Dendritic cell treated with granulocyte-macrophage colony-stimulating factor and Interleukin-4, amounts not matched to agents 40 ng/mL and 50 ng/mL, for 4 days (primary cell): Measurements from ENCODE around the gene CDRT4.
"Not testable (repeated sequence)": the region's sequence is repeated elsewhere in the genome, so short reads cannot be mapped to it uniquely, and the experiment has no call there.

ENCODE experiments used
- H3K27ac Mint-ChIP-seq: one replicate; pipeline ENCODE4 v1.8.0; 2022; ENCODE audit warnings: mild to moderate bottlenecking, mixed read lengths
- H3K27me3 Mint-ChIP-seq: one replicate; pipeline ENCODE4 v1.8.0; 2022; ENCODE audit warnings: mild to moderate bottlenecking, mixed read lengths
- H3K36me3 Mint-ChIP-seq: one replicate; pipeline ENCODE4 v1.8.0; 2022; ENCODE audit warnings: low read depth, mixed read lengths
- H3K4me1 Mint-ChIP-seq: one replicate; pipeline ENCODE4 v1.8.0; 2022; ENCODE audit warnings: low read depth, mixed read lengths
- H3K4me3 Mint-ChIP-seq: one replicate; pipeline ENCODE4 v1.8.0; 2022; ENCODE audit warnings: mild to moderate bottlenecking, moderate library complexity, mixed read lengths
- H3K9me3 Mint-ChIP-seq: one replicate; pipeline ENCODE4 v1.8.0; 2022; ENCODE audit warnings: mixed read lengths
- intact Hi-C: fragments of 100-400 bp; cut with micrococcal nuclease; formaldehyde crosslinking; loops from one replicate; pipeline ENCODE4 v1.15.0; 2022

The CDRT4 gene

DNA sequence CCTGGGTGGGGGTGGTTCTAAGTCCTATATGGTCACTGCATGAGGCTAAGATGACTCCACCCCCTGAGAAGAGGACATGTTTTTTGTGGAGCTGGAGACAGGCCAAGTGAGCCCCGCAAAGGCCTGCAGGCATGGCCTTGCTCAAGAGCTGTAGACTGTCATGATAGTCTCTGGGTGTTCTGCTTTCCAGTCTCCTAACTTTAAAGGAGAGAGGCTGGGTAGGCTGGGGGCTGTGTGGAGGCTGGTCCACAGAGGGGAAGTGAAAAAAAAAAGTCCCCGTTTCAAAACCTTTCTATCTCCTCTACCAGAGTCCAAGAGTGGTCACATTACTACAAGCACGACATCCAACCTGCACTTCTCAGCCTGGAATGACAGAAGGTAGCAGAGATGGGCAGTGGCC is 27.1 kb downstream of the CDRT4 start:
- peaks cover 8% of the 10 kb centered on the region for H3K9me3 Mint-ChIP-seq
- no peaks in the 10 kb centered on the region for H3K27me3 Mint-ChIP-seq
- no peak overlapping the region for H3K4me3 Mint-ChIP-seq
- H3K27ac Mint-ChIP-seq: no peak overlapping the region
- H3K36me3 Mint-ChIP-seq: peaks cover 4% of the 10 kb centered on the region
- intact Hi-C loops: no loop called here
- H3K4me1 Mint-ChIP-seq: peaks cover 18% of the 10 kb centered on the region

- H3K36me3 Mint-ChIP-seq, H3K27ac Mint-ChIP-seq, H3K9me3 Mint-ChIP-seq, H3K4me3 Mint-ChIP-seq, H3K27me3 Mint-ChIP-seq, intact Hi-C loops: not testable (repeated sequence)
- H3K4me1 Mint-ChIP-seq: peaks cover 18% of the 10 kb centered on the region
Observed at GRCh38 chr17:15439205-15439985, 28.0 kb downstream of the CDRT4 start.

DNA sequence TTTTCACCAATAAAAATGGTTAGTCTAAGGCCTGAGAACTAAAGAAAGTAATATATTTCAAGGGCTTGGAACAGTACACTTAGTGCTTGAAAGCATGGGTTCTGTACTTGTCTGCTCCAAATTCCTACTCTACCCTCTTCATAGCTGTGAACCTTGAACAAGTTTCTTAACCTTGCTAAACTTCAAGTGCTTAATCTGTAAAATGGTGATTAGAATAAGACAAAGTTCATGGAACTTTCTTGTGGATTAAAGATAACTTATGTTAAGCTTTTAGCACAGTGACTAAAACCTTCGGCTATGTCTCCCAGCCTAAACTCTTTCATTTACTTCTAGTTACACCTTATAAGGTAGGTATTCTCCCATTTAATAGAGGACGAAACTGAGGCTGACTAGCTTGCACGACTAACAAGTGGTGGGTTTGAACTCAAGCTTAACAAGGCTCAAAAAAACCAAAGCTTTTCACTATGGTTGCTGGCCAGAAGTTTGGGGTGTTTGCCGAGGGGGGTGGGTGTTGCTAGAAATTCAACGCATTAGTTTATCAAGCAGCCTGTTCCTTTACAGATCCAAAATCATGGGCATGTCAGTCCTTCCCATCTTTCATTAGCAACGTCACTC is 28.8 kb downstream of the CDRT4 start:
- Mint-ChIP-seq H3K27ac (no peak overlapping the region), H3K4me1 (peaks cover 18% of the 10 kb centered on the region), H3K27me3 (no peaks in the 10 kb centered on the region), H3K36me3 (peaks cover 4% of the 10 kb centered on the region), H3K4me3 (no peak overlapping the region), H3K9me3 (peaks cover 8% of the 10 kb centered on the region)
- intact Hi-C loops: no loop called here

GRCh38 chr17:15437303-15437635 is 30.2 kb downstream of the CDRT4 start:
- H3K36me3 Mint-ChIP-seq: peaks cover 4% of the 10 kb centered on the region
- no peak overlapping the region for H3K27ac Mint-ChIP-seq
- H3K4me3 Mint-ChIP-seq: no peak overlapping the region
- peaks cover 8% of the 10 kb centered on the region for H3K9me3 Mint-ChIP-seq
- no peaks in the 10 kb centered on the region for H3K27me3 Mint-ChIP-seq
- peaks cover 18% of the 10 kb centered on the region for H3K4me1 Mint-ChIP-seq
- intact Hi-C loops: no loop called here

DNA sequence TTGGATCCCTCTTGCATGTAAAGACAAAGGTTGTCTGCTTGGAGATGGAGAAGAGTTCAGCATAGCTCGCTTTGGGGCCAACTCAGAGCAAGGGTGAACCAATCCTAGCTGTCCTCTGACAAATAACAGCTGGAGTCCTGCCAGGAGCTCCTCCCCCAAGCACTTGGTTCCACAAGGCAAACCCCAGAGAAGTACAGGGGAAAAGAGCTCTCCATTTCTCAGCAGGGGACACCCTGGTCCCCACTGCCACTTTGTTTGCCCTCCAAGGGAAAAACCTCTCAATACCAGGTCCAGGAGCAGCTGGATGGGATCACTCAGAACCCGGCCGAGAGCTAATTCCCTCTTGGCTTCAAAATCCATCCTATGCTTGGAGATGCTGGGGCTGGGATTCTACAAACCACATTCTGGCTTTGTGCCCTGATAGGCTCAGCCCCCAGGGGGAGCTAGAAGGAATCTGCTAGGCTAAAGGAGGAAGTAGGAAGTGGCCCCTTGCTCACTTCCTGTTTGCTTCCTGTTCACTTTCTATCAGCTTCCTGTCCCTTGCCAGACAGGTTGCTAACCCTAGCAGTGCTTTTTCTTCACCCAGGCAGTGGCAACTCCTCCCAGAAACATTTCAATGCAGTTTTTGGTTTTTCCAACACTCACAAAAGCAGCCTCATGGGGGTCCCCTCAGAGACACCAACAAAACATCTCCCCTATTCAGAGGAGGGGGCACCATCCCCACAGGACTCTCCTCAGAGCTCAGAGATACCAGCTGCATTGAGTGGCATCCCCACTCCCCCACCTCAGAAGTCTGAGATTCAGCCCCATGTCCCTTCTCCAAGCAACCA is 30.7 kb downstream of the CDRT4 start:
- peaks cover 18% of the 10 kb centered on the region for H3K4me1 Mint-ChIP-seq
- intact Hi-C loops: no loop called here
- no peak overlapping the region for H3K4me3 Mint-ChIP-seq
- H3K27me3 Mint-ChIP-seq: no peaks in the 10 kb centered on the region
- H3K27ac Mint-ChIP-seq: no peak overlapping the region
- peaks cover 4% of the 10 kb centered on the region for H3K36me3 Mint-ChIP-seq
- peaks cover 8% of the 10 kb centered on the region for H3K9me3 Mint-ChIP-seq

GRCh38 chr17:15434956-15435355 is 32.5 kb downstream of the CDRT4 start:
- peaks cover 8% of the 10 kb centered on the region for H3K9me3 Mint-ChIP-seq
- H3K36me3 Mint-ChIP-seq: peaks cover 4% of the 10 kb centered on the region
- no peaks in the 10 kb centered on the region for H3K27me3 Mint-ChIP-seq
- peaks cover 8% of the 10 kb centered on the region for H3K4me1 Mint-ChIP-seq
- intact Hi-C loops: no loop called here
- no peak overlapping the region for H3K27ac Mint-ChIP-seq
- no peak overlapping the region for H3K4me3 Mint-ChIP-seq

GRCh38 chr17:15432807-15433611 is 34.4 kb downstream of the CDRT4 start:
- peaks cover 6% of the 10 kb centered on the region for H3K4me1 Mint-ChIP-seq
- H3K9me3 Mint-ChIP-seq: peaks cover 8% of the 10 kb centered on the region
- intact Hi-C loops: no loop called here
- no peak overlapping the region for H3K4me3 Mint-ChIP-seq
- no peak overlapping the region for H3K27ac Mint-ChIP-seq
- no peaks in the 10 kb centered on the region for H3K27me3 Mint-ChIP-seq
- H3K36me3 Mint-ChIP-seq: peaks cover 4% of the 10 kb centered on the region

- Mint-ChIP-seq H3K9me3 (peaks cover 1% of the 10 kb centered on the region), H3K4me3 (no peak overlapping the region), H3K36me3 (no peaks in the 10 kb centered on the region), H3K4me1 (no peaks in the 10 kb centered on the region), H3K27me3 (no peaks in the 10 kb centered on the region), H3K27ac (no peak overlapping the region)
- intact Hi-C loops: no loop called here
Observed at GRCh38 chr17:15431766-15432165, 35.7 kb downstream of the CDRT4 start.

- no peak overlapping the region for H3K27ac Mint-ChIP-seq
- no peaks in the 10 kb centered on the region for H3K4me1 Mint-ChIP-seq
- H3K4me3 Mint-ChIP-seq: no peak overlapping the region
- intact Hi-C loops: no loop called here
- no peaks in the 10 kb centered on the region for H3K9me3 Mint-ChIP-seq
- no peaks in the 10 kb centered on the region for H3K27me3 Mint-ChIP-seq
- H3K36me3 Mint-ChIP-seq: no peaks in the 10 kb centered on the region
Observed at GRCh38 chr17:15431196-15431595, 36.2 kb downstream of the CDRT4 start.

- intact Hi-C loops: no loop called here
- no peaks in the 10 kb centered on the region for H3K27me3 Mint-ChIP-seq
- H3K4me1 Mint-ChIP-seq: no peaks in the 10 kb centered on the region
- H3K27ac Mint-ChIP-seq: no peak overlapping the region
- H3K4me3 Mint-ChIP-seq: no peak overlapping the region
- H3K9me3 Mint-ChIP-seq: no peaks in the 10 kb centered on the region
- no peaks in the 10 kb centered on the region for H3K36me3 Mint-ChIP-seq
Observed at GRCh38 chr17:15424521-15424920, 42.9 kb downstream of the CDRT4 start.

- H3K27me3 Mint-ChIP-seq: no peaks in the 10 kb centered on the region
- H3K27ac Mint-ChIP-seq: no peak overlapping the region
- no peaks in the 10 kb centered on the region for H3K4me1 Mint-ChIP-seq
Observed at GRCh38 chr17:15422392-15422965, 44.9 kb downstream of the CDRT4 start.

GRCh38 chr17:15418781-15419180 is 48.6 kb downstream of the CDRT4 start:
- no peaks in the 10 kb centered on the region for H3K4me1 Mint-ChIP-seq
- no peaks in the 10 kb centered on the region for H3K27me3 Mint-ChIP-seq
- H3K27ac Mint-ChIP-seq: no peak overlapping the region
- intact Hi-C loops: no loop called here
- H3K36me3 Mint-ChIP-seq: no peaks in the 10 kb centered on the region
- H3K9me3 Mint-ChIP-seq: no peaks in the 10 kb centered on the region
- H3K4me3 Mint-ChIP-seq: no peak overlapping the region

More at GRCh38 chr17:15422392-15422965, 44.9 kb downstream of the CDRT4 start:
- Mint-ChIP-seq H3K36me3 (no peaks in the 10 kb centered on the region), H3K9me3 (no peaks in the 10 kb centered on the region), H3K4me3 (no peak overlapping the region)
- intact Hi-C loops: no loop called here

GRCh38 chr17:15414532-15415306 is 52.7 kb downstream of the CDRT4 start:
- no peaks in the 10 kb centered on the region for H3K36me3 Mint-ChIP-seq
- H3K4me3 Mint-ChIP-seq: no peak overlapping the region
- peaks cover 16% of the 10 kb centered on the region for H3K4me1 Mint-ChIP-seq
- H3K27ac Mint-ChIP-seq: no peak overlapping the region
- intact Hi-C loops: no loop called here
- H3K9me3 Mint-ChIP-seq: no peaks in the 10 kb centered on the region
- H3K27me3 Mint-ChIP-seq: no peaks in the 10 kb centered on the region
